ENCODE data around the gene SDHA.
"Not testable (repeated sequence)": the region's sequence is repeated elsewhere in the genome, so short reads cannot be mapped to it uniquely, and the experiment has no call there.

DNA sequence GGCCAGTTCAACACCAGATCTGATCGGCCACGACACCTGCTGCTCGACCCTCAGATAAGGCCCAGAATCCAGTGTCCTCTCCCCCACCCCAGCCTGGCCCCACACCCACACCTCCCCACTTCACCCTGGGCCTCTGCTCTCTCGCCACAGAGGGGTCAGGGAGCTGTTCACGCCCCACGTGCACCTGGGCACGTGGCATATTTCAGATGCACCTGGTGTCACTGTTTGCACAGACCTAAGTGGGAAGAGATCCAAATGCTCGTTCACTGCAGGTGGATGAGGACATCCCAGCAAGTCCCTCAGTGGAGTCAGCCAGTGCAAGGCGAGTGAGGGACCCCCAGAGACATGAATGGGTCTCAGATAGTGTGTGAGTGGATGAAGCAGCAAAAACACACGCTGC, 78.1 kb downstream of the SDHA start:
- TF ChIP-seq, protein P1, sequence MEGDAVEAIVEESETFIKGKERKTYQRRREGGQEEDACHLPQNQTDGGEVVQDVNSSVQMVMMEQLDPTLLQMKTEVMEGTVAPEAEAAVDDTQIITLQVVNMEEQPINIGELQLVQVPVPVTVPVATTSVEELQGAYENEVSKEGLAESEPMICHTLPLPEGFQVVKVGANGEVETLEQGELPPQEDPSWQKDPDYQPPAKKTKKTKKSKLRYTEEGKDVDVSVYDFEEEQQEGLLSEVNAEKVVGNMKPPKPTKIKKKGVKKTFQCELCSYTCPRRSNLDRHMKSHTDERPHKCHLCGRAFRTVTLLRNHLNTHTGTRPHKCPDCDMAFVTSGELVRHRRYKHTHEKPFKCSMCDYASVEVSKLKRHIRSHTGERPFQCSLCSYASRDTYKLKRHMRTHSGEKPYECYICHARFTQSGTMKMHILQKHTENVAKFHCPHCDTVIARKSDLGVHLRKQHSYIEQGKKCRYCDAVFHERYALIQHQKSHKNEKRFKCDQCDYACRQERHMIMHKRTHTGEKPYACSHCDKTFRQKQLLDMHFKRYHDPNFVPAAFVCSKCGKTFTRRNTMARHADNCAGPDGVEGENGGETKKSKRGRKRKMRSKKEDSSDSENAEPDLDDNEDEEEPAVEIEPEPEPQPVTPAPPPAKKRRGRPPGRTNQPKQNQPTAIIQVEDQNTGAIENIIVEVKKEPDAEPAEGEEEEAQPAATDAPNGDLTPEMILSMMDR (conservative IDR thresholded peaks at IDR 0.05; ENCODE audit: low read depth, low read length) = not testable (repeated sequence)
- TF ChIP-seq EZH2phosphoT487 (IDR thresholded peaks at IDR 0.05; ENCODE audit: borderline replicate concordance, low read length) = not testable (repeated sequence)
